ENCODE results near the gene GUCY1A1.
A peak's percentile ranks its signal among the peaks of the same experiment; 100 is the strongest.

The GUCY1A1 gene

DNA sequence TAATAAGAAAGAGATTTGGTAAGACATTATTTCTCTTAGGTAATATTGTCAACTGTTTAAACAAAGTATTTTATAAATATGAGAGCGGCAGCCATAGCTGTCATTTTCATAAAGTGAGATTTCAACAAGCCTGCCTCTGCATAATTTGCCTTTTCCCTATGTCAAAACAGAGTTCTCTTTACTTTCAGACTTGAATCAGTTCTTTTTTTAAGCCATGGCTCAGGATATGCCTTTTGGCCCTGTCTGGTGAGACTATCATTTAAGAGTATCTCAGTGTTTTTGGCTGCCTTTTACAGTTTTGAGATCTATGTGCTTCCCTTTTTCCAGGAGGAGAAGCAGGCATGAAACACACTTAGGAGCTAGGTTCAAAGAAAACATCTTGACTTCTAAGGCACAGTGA, 7.5 kb upstream of the GUCY1A1 start:
- DNase-seq (ENCODE audit: low read depth in 3 of 3): no peak

DNA sequence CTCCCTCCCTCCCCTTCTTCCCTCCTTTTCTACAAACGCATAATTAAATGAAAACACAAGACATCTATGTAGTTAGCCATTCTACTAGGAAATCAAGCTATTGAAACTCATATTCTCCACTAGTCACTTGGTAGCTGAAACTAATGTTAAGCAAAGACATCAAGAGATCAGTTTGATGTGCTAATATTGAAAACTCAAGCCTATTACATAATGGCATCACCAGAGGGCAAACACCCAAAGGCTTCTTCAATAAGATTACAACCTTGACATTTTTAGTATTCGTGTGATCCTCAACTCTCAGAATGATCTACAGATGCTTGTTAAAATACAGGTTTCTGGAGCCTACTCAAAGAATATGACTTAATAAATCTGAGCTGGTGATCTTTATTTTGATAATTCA, 6.2 kb upstream of the GUCY1A1 start:
- DNase-seq (ENCODE audit: low read depth in 3 of 3): no peak

DNA sequence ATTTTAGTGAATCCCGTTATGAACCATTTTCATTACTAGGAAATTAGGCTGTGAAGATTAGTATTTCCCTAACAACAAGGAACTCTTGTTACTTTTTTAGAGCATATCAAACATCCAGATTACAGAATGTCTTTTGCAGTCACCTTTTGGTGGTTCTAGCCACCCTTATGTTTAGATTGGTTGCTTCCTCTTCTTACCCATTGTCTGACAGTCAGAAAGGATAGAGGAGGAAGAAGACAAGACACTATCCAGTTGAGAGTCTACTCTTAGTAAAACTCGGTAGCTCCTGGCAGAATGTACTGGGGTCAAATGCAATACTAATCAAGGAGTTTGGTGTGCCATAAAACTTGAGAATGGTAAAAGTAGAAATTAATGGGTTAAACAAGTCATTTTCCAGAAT, 1.6 kb upstream of the GUCY1A1 start:
- DNase-seq (ENCODE audit: low read depth in 3 of 3): no peak

DNA sequence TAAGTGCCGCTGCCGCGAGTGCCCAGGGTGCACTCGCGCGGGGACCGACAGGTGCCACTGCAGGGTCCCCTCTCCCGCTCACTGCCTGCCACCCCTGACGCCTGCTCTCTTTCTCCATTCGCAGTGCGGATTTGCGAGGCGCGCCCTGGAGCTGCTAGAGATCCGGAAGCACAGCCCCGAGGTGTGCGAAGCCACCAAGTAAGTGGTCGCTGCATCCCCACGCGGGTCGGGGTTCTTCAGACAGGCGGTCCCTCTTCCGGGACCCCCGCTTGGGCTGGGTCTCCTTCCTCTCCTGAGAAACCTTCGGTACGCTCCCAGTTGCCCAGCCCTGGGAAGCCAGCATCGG, 547 bp downstream of the GUCY1A1 start:
- DNase-seq (ENCODE audit: low read depth in 3 of 3): peak in 1 of 3 experiments; percentile 2

DNA sequence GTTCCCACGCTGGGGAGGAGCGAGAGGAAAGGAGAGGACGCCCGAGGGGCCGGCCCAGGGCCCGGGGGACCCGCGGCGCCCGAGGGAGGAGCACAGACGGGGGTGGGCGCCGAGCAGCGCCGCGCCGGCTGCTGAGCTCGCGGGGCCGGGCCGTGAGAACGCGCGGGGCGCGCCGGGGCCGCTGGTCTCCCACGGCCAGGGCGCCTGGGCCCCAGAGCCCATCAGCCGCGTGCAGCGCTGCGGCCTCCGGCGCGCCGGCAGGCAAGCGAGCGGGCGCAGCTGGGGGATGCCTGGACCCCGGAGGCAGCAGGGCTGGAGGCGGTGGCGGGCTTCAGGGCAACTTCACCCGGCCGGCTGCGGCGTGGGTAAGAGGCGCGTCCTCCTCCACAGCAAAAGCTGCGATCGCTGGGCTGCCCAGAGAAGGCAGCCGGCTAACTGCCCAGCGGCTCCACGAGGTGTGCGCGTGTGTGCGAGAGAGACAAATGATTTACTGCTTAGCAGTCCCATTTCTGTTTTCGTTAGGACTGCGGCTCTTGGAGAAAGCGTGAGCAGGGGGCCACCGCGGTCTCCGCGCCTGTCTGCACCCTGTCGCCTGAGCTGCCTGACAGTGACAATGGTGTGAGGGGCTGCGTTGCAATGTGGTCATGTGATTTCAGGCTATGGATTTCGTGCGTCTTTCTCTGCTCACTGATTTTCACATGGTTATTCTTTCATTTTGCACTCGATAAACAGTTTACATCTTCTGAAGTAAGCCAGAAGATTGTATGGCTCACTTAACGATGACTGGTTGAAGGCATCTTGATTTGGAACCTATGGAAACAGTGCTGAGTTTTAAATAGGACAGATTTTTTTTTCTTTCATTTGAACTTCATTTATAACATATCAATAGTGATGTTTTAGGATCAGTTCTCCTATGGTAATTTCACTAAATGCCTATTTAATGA, 1.2 kb downstream of the GUCY1A1 start:
- DNase-seq (ENCODE audit: low read depth in 3 of 3): peak in 1 of 3 experiments; percentile 3

DNA sequence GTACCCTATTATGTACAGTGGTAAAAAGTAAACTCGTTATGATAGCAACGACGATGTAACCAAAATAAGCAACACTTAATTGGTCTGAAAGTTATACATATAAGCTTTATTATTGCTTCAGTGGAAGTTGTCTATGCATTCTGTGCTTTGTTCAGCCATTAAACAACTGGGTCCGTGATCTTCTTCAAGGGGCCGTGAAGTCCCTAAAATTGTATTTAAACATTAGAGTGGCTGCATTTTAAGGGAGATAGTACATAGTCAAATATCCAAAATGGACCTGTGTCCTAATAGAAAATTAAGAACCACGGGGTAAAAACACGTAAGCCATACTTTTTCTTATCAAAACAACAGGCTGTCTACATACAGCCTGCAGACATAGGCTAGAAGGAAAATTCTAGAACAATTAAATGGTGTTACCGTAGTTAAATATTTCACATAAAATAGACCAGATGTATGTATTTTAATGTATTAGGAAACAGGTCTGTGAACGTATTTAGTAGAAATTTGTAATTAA, 2.1 kb downstream of the GUCY1A1 start:
- DNase-seq (ENCODE audit: low read depth in 3 of 3): no peak

DNA sequence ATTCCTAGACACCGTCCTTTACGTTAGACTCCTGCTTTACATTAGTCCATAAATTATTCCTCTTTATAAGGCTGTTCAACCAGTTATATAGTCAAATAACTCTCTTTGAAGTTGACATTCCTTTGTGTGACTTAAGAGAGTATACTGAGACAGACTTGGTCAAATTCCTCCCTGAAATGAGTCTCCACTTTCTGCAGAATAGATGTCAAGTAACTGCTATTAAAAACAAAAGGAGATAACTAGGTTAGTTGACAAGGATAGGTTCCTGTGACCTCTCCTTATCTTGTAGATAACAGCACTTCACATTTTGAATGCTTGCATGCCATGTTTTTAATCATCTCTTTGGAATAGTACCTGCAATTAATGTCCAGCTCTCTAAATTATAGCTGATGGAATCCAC, 5.7 kb downstream of the GUCY1A1 start:
- no peak for DNase-seq (ENCODE audit: low read depth in 3 of 3)

DNA sequence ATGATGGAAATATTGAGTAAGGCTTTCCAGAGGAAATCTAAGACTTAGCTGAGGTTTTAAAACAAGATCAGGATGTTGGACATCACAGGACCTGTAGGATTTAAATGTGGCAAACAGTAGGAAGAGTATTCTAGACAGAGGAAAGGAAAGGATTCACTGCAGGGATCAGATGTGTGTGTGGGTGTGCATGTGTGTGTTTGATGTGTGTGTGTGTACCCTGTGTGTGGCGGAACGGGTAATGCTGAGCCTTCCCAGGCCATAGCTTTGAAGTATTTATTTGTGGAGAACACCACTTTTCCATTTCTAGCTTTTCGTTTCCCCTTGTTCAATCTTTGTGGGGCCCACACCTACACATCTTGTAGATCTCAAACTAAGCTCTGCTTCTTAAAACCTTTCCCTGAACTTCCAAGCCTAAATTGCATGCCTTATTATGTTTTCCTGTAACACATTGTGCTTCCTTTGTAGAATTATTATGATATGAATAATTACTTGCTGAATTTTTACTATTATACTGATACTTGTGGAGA, 6.9 kb downstream of the GUCY1A1 start:
- no peak for DNase-seq (ENCODE audit: low read depth in 3 of 3)

DNA sequence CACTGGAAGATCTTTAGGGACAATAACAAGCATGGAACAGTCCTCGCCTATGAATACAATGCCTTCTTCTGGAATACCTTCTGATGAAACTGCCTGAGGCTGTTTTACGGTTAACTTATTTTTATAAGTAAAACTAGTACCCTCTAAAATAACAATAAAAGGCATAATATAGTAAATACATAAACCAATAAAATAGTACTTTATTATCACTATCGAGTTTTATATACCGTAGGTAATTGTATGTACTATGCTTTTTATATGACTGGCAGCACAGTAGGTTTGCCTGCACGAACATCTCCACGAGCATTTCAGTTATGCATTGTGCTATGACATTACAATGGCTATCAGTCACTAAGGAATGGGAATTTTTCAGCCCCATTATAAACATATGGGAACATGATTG, 8.0 kb downstream of the GUCY1A1 start:
- no peak for DNase-seq (ENCODE audit: low read depth in 3 of 3)

DNA sequence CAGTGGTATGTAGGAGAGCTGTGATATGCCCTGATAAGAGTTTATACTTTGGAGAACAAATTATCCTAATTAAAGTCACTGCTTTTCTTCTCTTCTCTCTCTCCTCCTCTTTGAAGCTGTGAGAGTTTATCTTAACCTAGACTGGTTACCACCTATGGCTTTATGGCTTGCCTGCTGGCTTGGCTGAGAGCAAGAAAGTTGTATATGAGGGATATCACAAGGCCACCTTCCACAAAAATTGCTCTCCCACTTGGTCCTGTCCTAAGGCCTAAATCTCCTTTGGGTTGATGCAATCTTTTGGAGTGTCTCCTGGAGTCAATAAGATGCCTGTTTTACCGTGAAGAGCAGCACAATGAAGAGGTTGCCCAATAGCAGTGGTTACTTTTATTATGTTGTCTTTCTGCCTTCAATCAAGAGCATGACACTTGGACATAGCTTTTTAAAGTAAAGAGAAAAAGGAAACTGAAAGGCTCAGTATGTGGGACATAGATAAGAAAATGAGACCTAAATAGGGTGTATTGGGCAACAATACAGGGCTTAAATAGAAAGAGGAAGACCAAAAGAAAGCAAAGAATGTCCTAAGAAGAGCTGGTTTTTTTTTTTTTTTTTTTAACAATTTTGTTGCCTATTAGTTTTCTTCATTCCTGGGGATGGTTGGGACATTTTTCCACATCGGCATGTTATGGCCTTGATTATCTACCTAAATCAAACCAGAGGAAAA, 9.2 kb downstream of the GUCY1A1 start:
- DNase-seq (ENCODE audit: low read depth in 3 of 3): no peak

DNA sequence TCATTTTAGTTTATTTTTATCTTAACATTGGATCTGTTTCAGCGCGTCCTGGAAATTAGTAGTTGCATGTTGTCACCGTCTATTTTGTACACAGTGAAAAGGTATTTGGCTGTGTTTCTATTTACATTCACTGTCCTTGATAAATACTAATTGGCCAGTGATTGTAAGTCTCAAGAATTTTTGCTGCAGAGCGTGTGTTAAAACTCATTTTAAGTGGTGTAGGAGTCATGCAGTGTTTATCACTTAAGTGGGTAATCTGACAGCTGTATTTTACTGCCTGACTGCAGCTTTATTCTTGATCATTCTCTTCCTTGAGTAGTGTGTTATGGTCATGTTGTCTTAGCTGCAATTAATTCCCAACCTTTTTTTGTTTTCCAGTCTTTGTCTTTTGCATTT, 9.8 kb downstream of the GUCY1A1 start:
- no peak for DNase-seq (ENCODE audit: low read depth in 3 of 3)

DNA sequence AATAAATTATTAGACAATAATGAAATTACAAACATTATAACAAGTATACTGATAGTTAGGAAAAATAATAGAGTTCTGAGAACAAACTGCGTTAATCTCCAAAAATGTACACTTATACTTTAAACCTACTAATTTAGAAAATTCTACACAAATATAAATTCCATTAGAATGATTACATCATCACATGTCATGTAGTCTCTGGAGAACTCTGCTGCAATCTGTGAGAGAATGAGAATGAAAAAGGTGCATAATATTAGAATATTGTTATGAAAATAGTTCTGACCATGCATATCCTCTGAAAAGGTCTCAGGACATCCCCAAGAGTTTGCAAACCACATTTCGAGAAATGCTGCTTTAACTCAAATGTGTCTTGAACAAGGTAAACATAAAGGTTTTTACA, 11.4 kb downstream of the GUCY1A1 start:
- DNase-seq (ENCODE audit: low read depth in 3 of 3): no peak

DNA sequence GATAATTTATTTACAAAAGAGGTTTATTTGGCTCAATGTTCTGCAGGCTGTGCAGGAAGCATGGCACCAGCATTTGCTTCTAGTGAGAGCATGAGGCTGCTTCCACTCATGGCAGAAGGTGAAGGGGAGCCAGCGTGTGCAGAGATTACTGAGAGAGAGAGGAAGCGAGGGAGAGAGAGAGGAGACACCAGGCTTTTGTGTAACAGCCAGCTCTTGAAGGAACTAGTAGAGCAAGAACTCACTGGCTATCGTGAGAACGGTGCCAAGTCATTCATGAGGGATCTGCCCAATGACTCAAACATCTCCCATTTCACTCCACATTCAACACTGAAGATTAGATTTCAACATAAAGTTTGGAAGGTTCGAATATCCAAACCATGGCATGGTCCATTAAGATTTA, 12.7 kb downstream of the GUCY1A1 start:
- DNase-seq (ENCODE audit: low read depth in 3 of 3): no peak

DNA sequence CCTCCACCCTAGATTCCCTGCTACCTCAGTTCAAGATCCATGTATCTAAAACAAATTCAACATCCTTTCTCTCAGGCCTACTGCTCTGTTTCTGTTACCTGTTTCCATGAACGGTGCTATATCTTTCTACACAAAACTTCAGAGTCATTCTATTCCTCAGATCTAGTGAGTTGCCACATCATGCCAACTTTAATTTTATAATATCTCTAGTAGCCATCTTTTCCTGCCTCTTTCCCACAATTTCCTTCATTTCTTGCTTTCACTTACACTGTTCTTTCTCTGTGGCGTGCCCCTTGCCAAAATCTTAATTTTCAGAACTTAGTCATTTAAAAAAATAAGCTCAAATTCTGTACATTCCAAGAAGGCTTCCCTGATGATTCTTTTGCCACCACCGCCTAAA, 15.2 kb downstream of the GUCY1A1 start:
- no peak for DNase-seq (ENCODE audit: low read depth in 3 of 3)

DNA sequence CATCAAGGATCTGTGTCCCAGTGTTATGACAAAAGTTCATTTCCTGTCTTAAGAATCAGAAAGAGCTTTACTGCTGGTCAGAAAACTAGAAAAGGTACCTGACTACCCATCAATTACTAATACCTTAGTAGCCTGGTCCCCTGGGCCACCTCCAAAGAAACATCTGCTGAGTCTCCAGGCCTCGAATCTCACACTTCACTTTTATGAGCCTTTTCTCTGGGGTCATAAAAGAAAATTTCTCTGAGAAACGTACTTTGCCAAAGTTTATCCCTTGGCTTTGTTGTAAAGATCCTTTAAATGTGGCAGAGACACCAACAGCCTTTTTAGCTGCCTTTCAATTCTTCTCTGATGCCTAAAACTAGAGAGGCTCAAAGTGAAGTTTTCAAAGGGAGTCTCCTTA, 17.8 kb downstream of the GUCY1A1 start:
- DNase-seq (ENCODE audit: low read depth in 3 of 3): no peak

DNA sequence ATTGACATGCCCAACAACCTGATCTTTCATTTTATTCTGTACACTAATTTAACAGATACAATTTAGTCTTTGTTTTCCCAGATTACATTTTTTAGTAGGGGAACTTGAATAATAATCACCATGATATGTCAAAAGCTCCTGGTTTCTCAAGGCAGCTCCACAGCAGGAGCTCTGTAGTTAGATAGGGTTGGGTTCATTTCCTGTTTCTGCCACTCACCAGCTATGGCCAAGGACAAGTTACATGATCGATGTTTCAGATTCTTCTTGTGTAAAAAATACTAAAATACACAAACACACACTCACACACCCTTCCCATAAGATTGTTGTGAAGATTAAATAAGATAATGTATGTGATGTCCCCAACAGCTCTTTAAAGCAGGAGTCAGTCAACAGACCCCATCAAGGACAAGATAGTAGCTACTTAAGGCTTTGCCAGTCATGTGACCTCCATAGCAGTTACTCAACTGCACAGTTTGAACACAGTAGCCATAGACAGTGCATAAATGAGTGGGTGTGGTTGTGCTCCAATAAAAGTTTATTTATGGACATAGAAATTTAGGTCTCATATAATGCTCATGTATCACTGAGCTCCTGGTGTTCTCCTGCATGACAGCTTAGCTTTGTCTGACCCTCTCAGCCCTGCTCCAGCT, 18.4 kb downstream of the GUCY1A1 start:
- DNase-seq (ENCODE audit: low read depth in 3 of 3): no peak

DNA sequence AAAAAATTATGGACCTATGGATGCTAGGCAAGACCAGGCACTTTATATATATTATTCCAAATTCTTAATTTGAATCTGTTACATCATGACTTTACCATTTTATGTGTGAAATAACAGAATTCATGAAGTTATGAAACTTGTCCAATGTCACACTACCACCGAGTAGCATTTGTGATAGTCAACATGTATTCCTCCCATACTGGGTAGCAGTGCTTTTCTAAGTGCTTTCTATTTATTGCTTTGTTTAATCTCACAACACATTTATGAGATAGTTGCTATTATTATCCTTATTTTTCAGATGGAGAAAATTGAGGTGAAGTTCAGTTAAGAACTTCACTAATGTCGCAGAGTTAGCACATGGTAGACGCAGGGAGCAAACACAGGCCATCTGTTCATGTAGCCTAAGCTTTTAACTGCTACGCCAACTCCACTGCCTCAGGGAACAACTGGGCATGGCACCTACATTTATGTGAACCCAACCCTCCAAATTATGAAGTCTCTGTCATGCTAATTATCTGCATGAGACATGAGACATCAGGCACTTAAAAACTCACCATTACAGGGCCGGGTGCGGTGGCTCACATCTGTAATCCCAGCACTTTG, 20.8 kb downstream of the GUCY1A1 start:
- no peak for DNase-seq (ENCODE audit: low read depth in 3 of 3)

DNA sequence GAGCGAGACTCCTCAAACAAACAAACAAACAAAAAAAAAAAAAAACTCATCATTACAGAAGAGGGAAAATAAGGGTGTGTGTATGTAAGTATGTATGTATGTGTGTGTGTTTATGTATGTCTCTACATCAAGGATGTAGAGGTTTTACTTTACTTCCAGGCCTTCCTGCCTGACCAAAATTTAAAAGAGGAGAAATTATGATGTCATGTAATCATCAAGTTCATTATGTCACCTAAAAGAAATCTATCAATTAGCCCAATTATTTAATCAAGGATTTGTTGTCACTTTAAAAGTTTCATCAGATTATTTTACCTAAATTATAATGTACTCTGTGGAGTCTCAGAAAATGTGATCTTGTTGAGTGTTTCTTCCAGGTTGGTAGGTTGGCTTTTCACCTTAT, 21.6 kb downstream of the GUCY1A1 start:
- DNase-seq (ENCODE audit: low read depth in 3 of 3): no peak

DNA sequence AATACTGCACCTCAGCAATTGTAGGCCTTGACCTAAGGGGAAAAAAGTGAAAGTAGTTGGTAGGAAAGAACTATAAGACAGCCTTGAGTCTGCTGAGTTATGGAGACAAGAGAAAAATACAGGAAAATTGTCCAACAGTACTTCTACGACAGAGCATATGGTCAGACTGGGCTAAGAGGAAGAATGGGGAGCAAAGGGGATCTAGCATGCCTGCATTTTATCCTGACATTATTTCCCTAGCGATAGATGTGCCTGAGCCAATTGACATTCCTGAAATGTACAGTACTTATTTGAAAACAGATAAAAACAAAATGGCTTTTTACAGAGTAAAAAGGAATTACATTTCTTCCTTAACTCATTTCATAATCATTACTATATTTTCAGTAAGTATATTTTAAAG, 22.2 kb downstream of the GUCY1A1 start:
- no peak for DNase-seq (ENCODE audit: low read depth in 3 of 3)

DNA sequence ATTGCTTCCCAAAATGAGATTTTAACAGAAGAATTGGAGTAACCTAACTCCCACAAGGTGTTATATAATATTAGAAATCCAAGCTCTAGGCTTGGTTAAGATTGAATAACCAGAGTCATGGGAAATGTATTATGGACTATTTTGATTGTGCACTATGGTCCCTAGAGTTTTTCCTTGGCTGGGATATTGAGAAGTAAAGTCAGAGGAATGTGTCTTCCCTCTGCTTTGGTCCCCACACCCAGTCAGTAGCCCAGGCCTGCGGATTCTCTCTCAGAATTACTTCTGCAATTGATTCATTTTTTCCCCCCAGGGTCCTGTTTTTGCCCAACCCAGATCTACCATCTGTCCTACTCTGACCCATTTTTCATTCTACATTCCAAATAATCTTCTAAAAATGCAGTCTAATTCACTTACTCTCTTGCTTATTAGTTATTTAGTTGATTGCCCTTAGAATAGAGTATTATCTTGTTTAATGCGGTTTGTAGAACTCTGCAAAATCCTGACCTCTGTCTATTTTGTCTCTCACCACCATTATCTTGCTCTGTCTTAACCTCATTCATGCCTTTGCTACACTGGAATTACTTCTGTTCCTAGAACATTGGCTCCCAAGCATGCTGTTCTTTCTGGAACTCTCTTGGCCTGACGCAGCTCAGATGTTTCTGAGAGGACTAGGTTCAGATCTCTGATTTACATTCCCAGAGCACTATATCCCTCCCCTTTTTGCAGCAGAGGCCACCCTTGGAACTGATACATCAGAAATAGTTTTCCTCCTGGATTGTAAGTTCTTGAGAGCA, 23.6 kb downstream of the GUCY1A1 start:
- DNase-seq (ENCODE audit: low read depth in 3 of 3): no peak

DNA sequence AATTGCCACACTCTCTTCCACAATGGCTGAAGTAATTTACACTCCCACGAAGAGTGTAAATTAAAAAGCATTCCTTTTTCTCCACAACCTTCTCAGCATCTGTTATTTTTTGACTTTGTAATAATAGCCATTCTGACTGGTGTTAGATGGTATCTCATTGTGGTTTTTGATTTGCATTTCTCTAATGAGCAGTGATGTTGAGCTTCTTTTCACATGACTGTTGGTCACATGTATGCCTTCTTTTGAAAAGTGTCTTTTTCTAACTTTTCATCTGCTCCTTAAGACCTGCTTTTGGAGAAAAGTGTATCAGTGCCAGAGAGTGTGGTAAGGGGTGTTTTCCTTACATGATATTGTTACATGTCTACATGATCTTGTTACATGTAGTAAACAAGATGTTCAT, 25.7 kb downstream of the GUCY1A1 start:
- no peak for DNase-seq (ENCODE audit: low read depth in 3 of 3)

All from stimulated activated CD4-positive, alpha-beta T cell treated with anti-CD3 and anti-CD28 coated beads, TNF-alpha, amount 100 ng/mL, for 24 hours (primary cell).